Nephron (organoid): Measurements from ENCODE around the gene RFX7.
A peak's percentile ranks its signal among the peaks of the same experiment; 100 is the strongest.

Source experiments
- H3K27ac Mint-ChIP-seq, 3 experiments: 2 replicates each; pipeline ENCODE4 v1.8.0; 2020; ENCODE audit warnings: mixed read lengths in 3 of 3, mild to moderate bottlenecking in 2 of 3, moderate library complexity in 1 of 3
- H3K27me3 Mint-ChIP-seq: 2 replicates; pipeline ENCODE4 v1.8.0; 2021; ENCODE audit warnings: low read depth, mild to moderate bottlenecking, moderate library complexity, mixed read lengths
- H3K36me3 Mint-ChIP-seq: 2 replicates; pipeline ENCODE4 v1.8.0; 2020; ENCODE audit warnings: low read depth, mixed read lengths
- H3K4me1 Mint-ChIP-seq: 2 replicates; pipeline ENCODE4 v1.8.0; 2020; ENCODE audit warnings: mixed read lengths
- H3K4me3 Mint-ChIP-seq, 3 experiments: 2 replicates each; pipeline ENCODE4 v1.8.0; 2020; ENCODE audit warnings: mild to moderate bottlenecking in 3 of 3, mixed read lengths in 3 of 3, moderate library complexity in 2 of 3
- H3K9me3 Mint-ChIP-seq: 2 replicates; pipeline ENCODE4 v1.8.0; 2020; ENCODE audit warnings: mixed read lengths
- TF ChIP-seq, protein P1 (sequence below), 3 experiments: fragments of 200-600 bp; sonication (generic); IDR thresholded peaks; one replicate each; pipeline ENCODE4 v1.5.0; 2021; ENCODE audit warnings: antibody characterized with exemption in 3 of 3; ENCODE audit not compliant: unreplicated experiment in 3 of 3

Gene RFX7

DNA sequence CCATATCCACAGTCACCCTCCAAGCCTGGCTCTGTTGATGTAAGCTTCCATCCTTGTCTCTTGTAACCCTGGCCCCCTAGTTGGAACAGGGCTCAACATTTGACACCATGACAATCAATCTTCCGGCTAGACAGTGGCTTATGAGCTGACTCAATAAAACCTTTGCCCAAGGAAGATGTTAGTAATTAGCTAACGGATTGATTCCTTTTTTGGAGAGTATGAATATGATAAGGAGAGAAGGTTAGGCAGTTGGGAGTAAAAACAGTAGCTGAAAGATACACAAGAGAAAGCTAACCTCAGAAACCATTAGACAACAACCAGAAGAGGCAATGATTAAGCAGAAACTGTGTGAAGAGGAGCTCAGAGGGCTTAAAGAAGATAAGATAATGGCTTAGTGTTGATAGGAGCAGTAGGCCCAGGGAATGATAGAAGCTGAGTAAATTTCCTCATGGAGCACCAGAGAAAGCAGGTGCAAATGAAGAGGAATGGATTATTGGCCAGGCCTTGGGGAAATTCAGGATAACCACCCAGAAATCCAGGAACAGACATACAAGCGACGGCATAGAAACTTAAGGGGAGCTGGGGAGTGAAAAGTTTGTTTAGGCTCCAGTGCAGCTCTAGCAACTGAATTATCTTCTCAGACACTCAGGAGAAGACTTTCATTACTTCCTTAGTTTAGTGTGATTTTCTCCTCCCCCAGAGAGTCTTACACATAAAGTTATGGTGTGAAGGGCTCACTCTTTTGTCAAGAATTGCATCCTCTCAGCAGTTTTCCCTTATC, 7.8 kb upstream of the RFX7 start:
- Mint-ChIP-seq H3K36me3 (no peaks in the 10 kb centered on the region), H3K4me1 (peaks cover 16% of the 10 kb centered on the region), H3K27me3 (no peaks in the 10 kb centered on the region), H3K4me3 (peak overlapping the region in 1 of 3 experiments; percentile 7), H3K27ac (peak overlapping the region; percentile 56 to 83 (median 74)), H3K9me3 (no peaks in the 10 kb centered on the region)
- TF ChIP-seq, protein P1, sequence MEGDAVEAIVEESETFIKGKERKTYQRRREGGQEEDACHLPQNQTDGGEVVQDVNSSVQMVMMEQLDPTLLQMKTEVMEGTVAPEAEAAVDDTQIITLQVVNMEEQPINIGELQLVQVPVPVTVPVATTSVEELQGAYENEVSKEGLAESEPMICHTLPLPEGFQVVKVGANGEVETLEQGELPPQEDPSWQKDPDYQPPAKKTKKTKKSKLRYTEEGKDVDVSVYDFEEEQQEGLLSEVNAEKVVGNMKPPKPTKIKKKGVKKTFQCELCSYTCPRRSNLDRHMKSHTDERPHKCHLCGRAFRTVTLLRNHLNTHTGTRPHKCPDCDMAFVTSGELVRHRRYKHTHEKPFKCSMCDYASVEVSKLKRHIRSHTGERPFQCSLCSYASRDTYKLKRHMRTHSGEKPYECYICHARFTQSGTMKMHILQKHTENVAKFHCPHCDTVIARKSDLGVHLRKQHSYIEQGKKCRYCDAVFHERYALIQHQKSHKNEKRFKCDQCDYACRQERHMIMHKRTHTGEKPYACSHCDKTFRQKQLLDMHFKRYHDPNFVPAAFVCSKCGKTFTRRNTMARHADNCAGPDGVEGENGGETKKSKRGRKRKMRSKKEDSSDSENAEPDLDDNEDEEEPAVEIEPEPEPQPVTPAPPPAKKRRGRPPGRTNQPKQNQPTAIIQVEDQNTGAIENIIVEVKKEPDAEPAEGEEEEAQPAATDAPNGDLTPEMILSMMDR (IDR thresholded peaks at IDR 0.05; ENCODE audit: unreplicated experiment in 3 of 3): no peak

DNA sequence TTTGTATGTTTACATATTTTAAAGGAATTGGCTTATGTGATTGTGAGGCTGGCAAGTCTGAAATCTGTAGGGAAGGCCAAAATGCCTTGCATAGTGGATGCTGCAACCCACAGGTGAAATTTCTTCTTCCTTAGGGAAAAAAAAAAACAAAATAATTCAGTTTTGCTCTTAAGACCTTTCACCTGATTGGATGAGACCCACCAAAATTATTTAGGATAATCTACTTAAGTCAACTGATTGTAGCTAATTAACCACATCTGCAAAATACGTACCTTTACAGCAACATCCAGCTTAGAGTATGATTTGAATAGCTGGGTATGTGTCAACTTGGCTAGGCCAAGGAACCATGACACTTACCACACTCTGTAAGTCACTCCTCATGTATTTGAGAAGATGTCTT, 6.9 kb upstream of the RFX7 start:
- H3K9me3 Mint-ChIP-seq: no peaks in the 10 kb centered on the region
- TF ChIP-seq, protein P1 (IDR thresholded peaks at IDR 0.05; ENCODE audit: unreplicated experiment in 3 of 3): no peak

DNA sequence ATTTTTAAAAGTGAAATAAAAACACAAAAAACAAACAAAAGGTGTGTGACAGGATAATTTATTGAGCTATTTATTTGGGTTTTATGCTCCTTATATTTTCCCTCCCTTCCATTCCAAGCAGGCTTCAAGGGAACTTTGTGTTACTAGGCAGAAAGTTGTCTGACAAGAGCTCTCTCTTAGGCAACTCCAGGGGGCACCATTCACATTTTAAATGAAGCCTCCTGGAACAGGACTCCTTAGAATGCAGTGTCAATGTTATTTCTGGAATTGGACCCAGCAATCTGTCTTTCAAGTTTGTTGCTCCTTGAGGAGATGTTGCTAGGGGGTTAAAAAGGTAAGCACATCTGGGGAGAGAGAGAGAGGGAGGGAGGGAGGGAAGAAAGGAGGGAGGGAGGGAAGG, 5.4 kb upstream of the RFX7 start:
- Mint-ChIP-seq H3K36me3 (no peaks in the 10 kb centered on the region), H3K9me3 (no peaks in the 10 kb centered on the region), H3K4me1 (peaks cover 36% of the 10 kb centered on the region), H3K27me3 (no peaks in the 10 kb centered on the region), H3K27ac (no peak overlapping the region), H3K4me3 (no peak overlapping the region)
- TF ChIP-seq, protein P1 (IDR thresholded peaks at IDR 0.05; ENCODE audit: unreplicated experiment in 3 of 3): peak; percentile 15 to 33 (median 25)

More for the DNA sequence above, 6.9 kb upstream of the RFX7 start:
- Mint-ChIP-seq H3K36me3 (no peaks in the 10 kb centered on the region), H3K4me1 (peaks cover 22% of the 10 kb centered on the region), H3K27ac (no peak overlapping the region), H3K27me3 (no peaks in the 10 kb centered on the region), H3K4me3 (no peak overlapping the region)

DNA sequence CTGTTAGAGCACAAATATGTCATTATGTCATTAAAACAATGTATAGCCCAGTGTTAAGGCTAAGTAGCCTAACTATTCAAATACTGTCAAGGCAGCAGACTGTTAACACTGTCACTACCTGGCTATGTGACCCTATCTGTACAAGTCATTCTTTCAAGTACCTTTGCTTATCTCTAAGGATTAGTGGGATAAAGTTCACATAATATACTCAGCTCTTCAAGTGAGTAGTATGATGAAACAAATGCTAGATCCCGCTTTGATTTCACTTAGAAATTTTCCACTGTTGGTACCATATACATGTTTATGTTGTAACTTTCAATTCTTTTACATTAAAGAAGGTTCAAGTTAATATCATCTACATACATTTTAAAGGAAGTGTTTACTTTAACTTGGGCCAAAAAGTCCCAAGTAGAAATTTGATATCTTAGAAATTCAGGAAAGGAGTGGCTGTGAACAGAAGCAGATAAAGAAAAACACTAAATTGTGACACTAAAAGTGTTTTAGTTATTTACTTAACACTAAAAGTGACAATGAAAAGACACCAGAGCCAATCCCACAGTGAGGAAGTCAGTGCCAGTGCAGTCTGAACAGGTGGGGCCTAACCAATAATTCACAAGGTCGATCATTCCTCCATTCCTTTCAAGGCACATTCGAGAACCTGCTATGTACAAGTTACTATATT, 4.8 kb upstream of the RFX7 start:
- TF ChIP-seq, protein P1 (IDR thresholded peaks at IDR 0.05; ENCODE audit: unreplicated experiment in 3 of 3): no peak
- no peaks in the 10 kb centered on the region for H3K9me3 Mint-ChIP-seq
- H3K4me1 Mint-ChIP-seq: peaks cover 38% of the 10 kb centered on the region
- H3K27me3 Mint-ChIP-seq: no peaks in the 10 kb centered on the region
- no peak overlapping the region for H3K4me3 Mint-ChIP-seq
- no peak overlapping the region for H3K27ac Mint-ChIP-seq
- H3K36me3 Mint-ChIP-seq: no peaks in the 10 kb centered on the region

DNA sequence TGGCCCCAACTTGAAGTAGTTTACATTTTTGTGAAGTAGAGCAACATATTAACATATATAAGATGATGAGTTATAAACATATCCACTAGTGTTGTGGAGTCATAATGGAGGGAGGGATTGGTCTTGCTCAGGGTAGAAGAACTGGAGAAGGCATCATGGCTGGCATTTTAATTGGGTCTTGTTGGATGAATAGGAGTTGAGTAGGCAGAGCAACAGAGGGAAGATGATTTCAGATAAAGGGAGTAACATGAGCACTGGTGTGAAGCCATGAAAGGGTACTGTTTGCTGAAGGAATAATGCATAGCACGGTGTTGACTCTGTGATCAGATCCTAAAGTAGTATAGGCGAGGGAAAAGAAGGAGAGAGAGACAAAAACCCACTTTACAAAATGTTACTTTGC, 3.6 kb upstream of the RFX7 start:
- H3K36me3 Mint-ChIP-seq: no peaks in the 10 kb centered on the region
- no peak overlapping the region for H3K4me3 Mint-ChIP-seq
- no peaks in the 10 kb centered on the region for H3K27me3 Mint-ChIP-seq
- no peaks in the 10 kb centered on the region for H3K9me3 Mint-ChIP-seq
- TF ChIP-seq, protein P1 (IDR thresholded peaks at IDR 0.05; ENCODE audit: unreplicated experiment in 3 of 3): no peak
- H3K27ac Mint-ChIP-seq: no peak overlapping the region
- H3K4me1 Mint-ChIP-seq: peaks cover 35% of the 10 kb centered on the region
